Measurements from ENCODE around the gene SMR3B. TPM values are rescaled to one million over a fixed set of nuclear protein-coding genes. Genes with fewer than 3 reads are reported as not detected.

SMR3B gene
- not detected for polyA plus RNA-seq (2013)

DNA sequence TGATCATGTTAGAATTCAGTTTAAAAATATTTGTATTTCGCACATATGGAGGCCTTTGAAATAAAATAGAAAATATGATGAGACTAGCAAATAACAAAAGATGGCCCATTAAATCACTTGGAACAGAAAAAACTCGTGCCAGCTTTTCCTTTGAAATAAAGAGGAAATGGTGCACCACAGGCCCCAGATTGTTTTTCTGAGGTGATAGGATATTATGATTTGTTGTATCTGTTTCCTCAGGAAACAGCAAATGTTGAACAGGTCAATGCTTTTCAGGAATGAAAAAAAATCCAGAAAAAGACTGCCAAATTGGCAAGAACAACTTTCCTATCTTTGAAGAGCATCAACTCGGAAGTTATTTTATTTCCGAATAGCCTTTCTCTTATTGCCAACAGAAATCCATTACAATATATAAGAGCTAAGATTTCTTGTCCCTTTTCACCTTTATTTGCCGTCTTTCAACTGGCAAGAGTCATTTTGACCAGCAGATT, at the start of gene SMR3B:
SMR3B (plus strand) TSS at position 441 of the 491 bp plus-strand sequence. CDS start 1,380 bp downstream, outside the sequence.
- CTCF ChIA-PET: no interaction called here
- POLR2A ChIA-PET: no interaction called here
- 83% methylated on average over 1 of the region's 5 CpGs for WGBS (ENCODE audit: insufficient coverage)

DNA sequence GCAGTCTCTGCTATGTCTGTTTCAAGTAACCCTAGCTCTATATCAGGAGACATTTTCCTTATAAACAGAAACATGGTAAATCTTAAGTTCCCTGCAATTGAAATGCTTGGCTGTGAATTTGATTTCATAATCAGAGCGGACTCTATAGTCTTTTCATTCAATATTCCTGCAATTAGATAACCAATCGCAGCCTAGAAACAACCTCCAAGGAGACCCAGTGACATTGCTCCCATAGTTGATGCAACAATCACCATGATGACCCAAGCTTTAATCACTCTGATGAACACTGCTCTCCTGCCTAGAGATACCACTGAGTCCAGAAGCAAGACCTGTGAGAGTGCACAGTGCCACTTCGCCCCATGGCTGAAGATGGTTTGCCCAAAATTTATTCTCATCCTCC, 48.2 kb upstream of the SMR3B start, which contains the start of gene CABS1:
CABS1 (plus strand) TSS at position 301 of the 400 bp plus-strand sequence; CDS start at position 360, 59 bp downstream.
- H3K27me3 ChIP-seq (replicated peaks in 2 of 5; ENCODE audit: control insufficient read depth in 4 of 5, insufficient read depth in 5 of 5, low read length in 4 of 5): no peaks in the 10 kb centered on the region
- ChIA-PET POLR2A (no interaction called here), CTCF (no interaction called here)
- no peaks in the 10 kb centered on the region for H3K9me3 ChIP-seq (ENCODE audit: control extremely low read depth in 1 of 5, control insufficient read depth in 4 of 5, insufficient read depth in 2 of 5, low read depth in 1 of 5, low read length in 4 of 5)
- no peak within 1 kb of the TSS for H3K27ac ChIP-seq (ENCODE audit: insufficient read depth in 1 of 2, low read depth in 1 of 2, low read length in 2 of 2, poor library complexity in 1 of 2, severe bottlenecking in 2 of 2)
- 83% methylated on average over 1 of the region's 3 CpGs for WGBS (ENCODE audit: insufficient coverage)
- no peaks in the 10 kb centered on the region for H3K4me1 ChIP-seq (ENCODE audit: control extremely low read depth in 1 of 4, control insufficient read depth in 4 of 4, insufficient read depth in 4 of 4, low read length in 3 of 4)
- no peak within 1 kb of the TSS for H3K4me3 ChIP-seq (ENCODE audit: control insufficient read depth in 1 of 7, extremely low read depth in 1 of 7, insufficient read depth in 4 of 7, low read depth in 2 of 7, low read length in 6 of 7)
- no peak for DNase-seq
- H3K36me3 ChIP-seq (ENCODE audit: control insufficient read depth in 4 of 4, insufficient read depth in 4 of 4, low read length in 3 of 4): no peaks in the 10 kb centered on the region

More for the DNA sequence above, at the start of gene SMR3B:
- no peaks in the 10 kb centered on the region for H3K9me3 ChIP-seq (ENCODE audit: control extremely low read depth in 1 of 5, control insufficient read depth in 4 of 5, insufficient read depth in 2 of 5, low read depth in 1 of 5, low read length in 4 of 5)
- no peaks in the 10 kb centered on the region for H3K36me3 ChIP-seq (ENCODE audit: control insufficient read depth in 4 of 4, insufficient read depth in 4 of 4, low read length in 3 of 4)
- H3K4me3 ChIP-seq (ENCODE audit: control insufficient read depth in 1 of 7, extremely low read depth in 1 of 7, insufficient read depth in 4 of 7, low read depth in 2 of 7, low read length in 6 of 7): no peak within 1 kb of the TSS
- H3K4me1 ChIP-seq (ENCODE audit: control extremely low read depth in 1 of 4, control insufficient read depth in 4 of 4, insufficient read depth in 4 of 4, low read length in 3 of 4): no peaks in the 10 kb centered on the region
- H3K27ac ChIP-seq (ENCODE audit: insufficient read depth in 1 of 2, low read depth in 1 of 2, low read length in 2 of 2, poor library complexity in 1 of 2, severe bottlenecking in 2 of 2): no peak within 1 kb of the TSS
- no peaks in the 10 kb centered on the region for H3K27me3 ChIP-seq (replicated peaks in 2 of 5; ENCODE audit: control insufficient read depth in 4 of 5, insufficient read depth in 5 of 5, low read length in 4 of 5)
- no peak for DNase-seq

DNA sequence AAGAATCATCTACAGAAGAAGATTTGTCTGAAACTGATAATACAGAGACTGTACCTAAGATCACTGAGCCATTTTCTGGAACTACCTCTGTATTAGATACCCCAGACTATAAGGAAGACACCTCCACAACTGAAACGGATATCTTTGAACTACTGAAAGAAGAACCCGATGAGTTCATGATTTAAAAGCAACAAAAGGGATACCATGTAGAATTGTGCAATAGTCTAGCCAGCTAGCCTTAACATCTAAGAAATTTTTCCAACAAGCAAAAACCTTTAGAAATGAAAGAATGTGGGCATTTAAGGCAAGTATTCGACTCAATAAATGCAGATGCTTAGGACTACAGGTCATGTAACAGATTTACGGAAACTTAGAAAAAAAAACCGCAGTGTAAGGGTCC, 46.9 kb upstream of the SMR3B start:
- CTCF ChIA-PET: no interaction called here

DNA sequence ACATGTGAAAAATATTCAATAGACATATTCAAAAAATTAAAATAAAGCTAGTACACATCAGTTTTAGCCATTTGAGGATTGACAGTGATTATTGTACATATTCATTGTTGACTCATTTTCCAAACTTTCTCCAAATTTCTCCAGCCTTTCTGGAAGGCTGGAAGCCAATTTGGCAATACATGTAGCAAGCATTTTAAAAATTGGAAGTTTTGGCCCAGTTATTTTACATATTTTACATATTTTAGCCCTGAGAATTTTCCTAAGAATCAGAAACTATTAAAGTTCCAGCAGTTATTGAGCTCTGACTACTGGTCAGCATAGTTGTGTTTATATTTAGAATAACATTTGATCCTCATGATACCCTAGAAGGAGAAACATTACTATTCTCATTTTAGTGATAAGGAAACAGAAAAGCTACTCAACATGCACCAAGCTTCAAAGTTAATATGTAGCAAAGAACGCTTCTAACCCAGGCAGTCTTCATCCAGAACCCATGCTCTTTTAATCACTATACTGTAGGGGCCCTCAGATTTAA, 45.0 kb upstream of the SMR3B start:
- 100% methylated on average over 1 of the region's 1 CpG for WGBS (ENCODE audit: insufficient coverage)
- no peak overlapping the region for H3K27ac ChIP-seq (ENCODE audit: insufficient read depth in 1 of 2, low read depth in 1 of 2, low read length in 2 of 2, poor library complexity in 1 of 2, severe bottlenecking in 2 of 2)
- no peak for DNase-seq
- no peak overlapping the region for H3K4me3 ChIP-seq (ENCODE audit: control insufficient read depth in 1 of 7, extremely low read depth in 1 of 7, insufficient read depth in 4 of 7, low read depth in 2 of 7, low read length in 6 of 7)
- no peaks in the 10 kb centered on the region for H3K27me3 ChIP-seq (replicated peaks in 2 of 5; ENCODE audit: control insufficient read depth in 4 of 5, insufficient read depth in 5 of 5, low read length in 4 of 5)
- no peaks in the 10 kb centered on the region for H3K36me3 ChIP-seq (ENCODE audit: control insufficient read depth in 4 of 4, insufficient read depth in 4 of 4, low read length in 3 of 4)
- POLR2A ChIA-PET: interaction anchor here (0.9 kb wide), 1 partner anchor 12 kb away, joined by 3 read pairs; no protein-coding TSS in a partner anchor
- no peaks in the 10 kb centered on the region for H3K4me1 ChIP-seq (ENCODE audit: control extremely low read depth in 1 of 4, control insufficient read depth in 4 of 4, insufficient read depth in 4 of 4, low read length in 3 of 4)
- no peaks in the 10 kb centered on the region for H3K9me3 ChIP-seq (ENCODE audit: control extremely low read depth in 1 of 5, control insufficient read depth in 4 of 5, insufficient read depth in 2 of 5, low read depth in 1 of 5, low read length in 4 of 5)
- CTCF ChIA-PET: no interaction called here

More for the DNA sequence above, 46.9 kb upstream of the SMR3B start:
- Histone ChIP-seq H3K4me3 (ENCODE audit: control insufficient read depth in 1 of 7, extremely low read depth in 1 of 7, insufficient read depth in 4 of 7, low read depth in 2 of 7, low read length in 6 of 7) (no peak overlapping the region), H3K9me3 (ENCODE audit: control extremely low read depth in 1 of 5, control insufficient read depth in 4 of 5, insufficient read depth in 2 of 5, low read depth in 1 of 5, low read length in 4 of 5) (no peaks in the 10 kb centered on the region), H3K4me1 (ENCODE audit: control extremely low read depth in 1 of 4, control insufficient read depth in 4 of 4, insufficient read depth in 4 of 4, low read length in 3 of 4) (no peaks in the 10 kb centered on the region), H3K27me3 (replicated peaks in 2 of 5; ENCODE audit: control insufficient read depth in 4 of 5, insufficient read depth in 5 of 5, low read length in 4 of 5) (no peaks in the 10 kb centered on the region), H3K36me3 (ENCODE audit: control insufficient read depth in 4 of 4, insufficient read depth in 4 of 4, low read length in 3 of 4) (no peaks in the 10 kb centered on the region), H3K27ac (ENCODE audit: insufficient read depth in 1 of 2, low read depth in 1 of 2, low read length in 2 of 2, poor library complexity in 1 of 2, severe bottlenecking in 2 of 2) (no peak overlapping the region)
- DNase-seq: no peak
- POLR2A ChIA-PET: no interaction called here
- no CpG with 5 or more reads among the region's 5 CpGs for WGBS (ENCODE audit: insufficient coverage)

DNA sequence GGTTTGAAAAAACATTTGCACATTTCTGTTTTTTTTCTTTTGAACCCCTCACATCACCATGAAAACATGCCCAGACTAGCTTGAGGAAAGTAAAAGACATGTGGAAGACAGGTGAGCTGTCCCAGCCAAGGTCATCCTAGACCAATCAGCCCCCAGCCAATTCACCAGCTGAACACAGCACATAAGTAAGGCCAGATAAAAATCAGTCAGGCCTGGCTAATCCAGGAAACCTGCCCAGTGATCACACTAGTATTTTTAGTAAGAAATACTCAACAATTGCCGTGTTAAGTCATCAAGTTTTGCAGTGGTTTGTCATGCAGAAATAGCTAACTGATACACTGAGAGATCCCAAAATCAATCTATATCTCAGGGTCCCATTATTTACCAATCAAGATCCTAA, 26.7 kb upstream of the SMR3B start:
- ChIA-PET POLR2A (no interaction called here), CTCF (no interaction called here)
- no peak for DNase-seq
- no peaks in the 10 kb centered on the region for H3K27me3 ChIP-seq (replicated peaks in 2 of 5; ENCODE audit: control insufficient read depth in 4 of 5, insufficient read depth in 5 of 5, low read length in 4 of 5)
- WGBS (ENCODE audit: insufficient coverage): no CpG with 5 or more reads among the region's 1 CpG
- H3K4me3 ChIP-seq (ENCODE audit: control insufficient read depth in 1 of 7, extremely low read depth in 1 of 7, insufficient read depth in 4 of 7, low read depth in 2 of 7, low read length in 6 of 7): no peak overlapping the region
- H3K4me1 ChIP-seq (ENCODE audit: control extremely low read depth in 1 of 4, control insufficient read depth in 4 of 4, insufficient read depth in 4 of 4, low read length in 3 of 4): no peaks in the 10 kb centered on the region
- H3K36me3 ChIP-seq (ENCODE audit: control insufficient read depth in 4 of 4, insufficient read depth in 4 of 4, low read length in 3 of 4): no peaks in the 10 kb centered on the region
- no peak overlapping the region for H3K27ac ChIP-seq (ENCODE audit: insufficient read depth in 1 of 2, low read depth in 1 of 2, low read length in 2 of 2, poor library complexity in 1 of 2, severe bottlenecking in 2 of 2)
- no peaks in the 10 kb centered on the region for H3K9me3 ChIP-seq (ENCODE audit: control extremely low read depth in 1 of 5, control insufficient read depth in 4 of 5, insufficient read depth in 2 of 5, low read depth in 1 of 5, low read length in 4 of 5)

DNA sequence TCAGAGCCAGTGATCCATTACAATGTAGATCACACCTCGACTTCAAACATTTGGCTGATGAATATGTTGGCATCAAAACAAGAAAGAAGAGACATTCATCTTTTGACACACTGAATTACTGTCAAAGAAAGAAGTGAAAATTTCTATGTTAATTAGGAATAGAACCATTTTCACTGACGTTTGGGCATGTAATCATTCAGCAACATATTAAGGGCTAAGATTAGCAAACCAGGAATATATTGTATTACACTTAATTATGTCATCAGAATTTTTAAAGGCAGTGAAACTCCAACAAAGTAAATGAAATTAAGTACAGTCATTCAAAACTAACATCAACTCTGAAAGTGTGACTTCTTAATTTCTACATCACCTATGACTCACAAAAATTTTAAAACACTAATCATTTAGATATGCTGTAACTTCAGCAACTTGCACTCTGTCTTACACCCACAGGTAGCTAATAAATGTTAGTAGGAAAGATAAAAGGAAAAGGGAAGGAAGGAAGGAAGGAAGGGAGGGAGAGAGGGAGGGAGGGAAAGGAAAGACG, 23.7 kb upstream of the SMR3B start:
- Histone ChIP-seq H3K9me3 (ENCODE audit: control extremely low read depth in 1 of 5, control insufficient read depth in 4 of 5, insufficient read depth in 2 of 5, low read depth in 1 of 5, low read length in 4 of 5) (no peaks in the 10 kb centered on the region), H3K27me3 (replicated peaks in 2 of 5; ENCODE audit: control insufficient read depth in 4 of 5, insufficient read depth in 5 of 5, low read length in 4 of 5) (no peaks in the 10 kb centered on the region), H3K36me3 (ENCODE audit: control insufficient read depth in 4 of 4, insufficient read depth in 4 of 4, low read length in 3 of 4) (no peaks in the 10 kb centered on the region), H3K4me1 (ENCODE audit: control extremely low read depth in 1 of 4, control insufficient read depth in 4 of 4, insufficient read depth in 4 of 4, low read length in 3 of 4) (no peaks in the 10 kb centered on the region), H3K4me3 (ENCODE audit: control insufficient read depth in 1 of 7, extremely low read depth in 1 of 7, insufficient read depth in 4 of 7, low read depth in 2 of 7, low read length in 6 of 7) (no peak overlapping the region), H3K27ac (ENCODE audit: insufficient read depth in 1 of 2, low read depth in 1 of 2, low read length in 2 of 2, poor library complexity in 1 of 2, severe bottlenecking in 2 of 2) (no peak overlapping the region)
- ChIA-PET CTCF (no interaction called here), POLR2A (no interaction called here)
- DNase-seq: no peak
- WGBS (ENCODE audit: insufficient coverage): no CpG with 5 or more reads among the region's 3 CpGs

DNA sequence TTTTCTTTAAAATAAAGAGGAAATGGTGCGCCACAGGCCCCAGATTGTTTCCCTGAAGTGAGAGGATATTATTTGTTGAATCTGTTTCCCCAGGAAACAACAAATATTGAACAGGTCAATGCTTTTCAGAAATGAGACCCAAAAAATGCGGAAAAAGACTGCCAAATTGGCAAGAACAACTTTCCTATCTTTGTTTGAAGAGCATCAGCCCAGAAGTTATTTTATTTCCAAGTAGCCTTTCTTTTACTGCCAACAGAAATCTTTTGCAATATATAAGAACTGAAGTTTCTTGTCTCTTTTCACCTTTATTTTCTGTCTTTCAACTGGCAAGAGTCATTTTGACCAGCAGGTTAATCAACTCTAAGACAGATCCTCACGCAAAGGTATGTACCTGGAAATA, 22.5 kb upstream of the SMR3B start, which contains the start of gene SMR3A:
SMR3A (plus strand) TSS at position 301 of the 400 bp plus-strand sequence. CDS start 1,356 bp downstream, outside the sequence.
- POLR2A ChIA-PET: no interaction called here
- H3K36me3 ChIP-seq (ENCODE audit: control insufficient read depth in 4 of 4, insufficient read depth in 4 of 4, low read length in 3 of 4): no peaks in the 10 kb centered on the region
- WGBS (ENCODE audit: insufficient coverage): 77% methylated on average over 2 of the region's 3 CpGs
- H3K9me3 ChIP-seq (ENCODE audit: control extremely low read depth in 1 of 5, control insufficient read depth in 4 of 5, insufficient read depth in 2 of 5, low read depth in 1 of 5, low read length in 4 of 5): no peaks in the 10 kb centered on the region
- no peaks in the 10 kb centered on the region for H3K4me1 ChIP-seq (ENCODE audit: control extremely low read depth in 1 of 4, control insufficient read depth in 4 of 4, insufficient read depth in 4 of 4, low read length in 3 of 4)
- no peak within 1 kb of the TSS for H3K27ac ChIP-seq (ENCODE audit: insufficient read depth in 1 of 2, low read depth in 1 of 2, low read length in 2 of 2, poor library complexity in 1 of 2, severe bottlenecking in 2 of 2)
- CTCF ChIA-PET: no interaction called here
- no peaks in the 10 kb centered on the region for H3K27me3 ChIP-seq (replicated peaks in 2 of 5; ENCODE audit: control insufficient read depth in 4 of 5, insufficient read depth in 5 of 5, low read length in 4 of 5)
- DNase-seq: no peak
- H3K4me3 ChIP-seq (ENCODE audit: control insufficient read depth in 1 of 7, extremely low read depth in 1 of 7, insufficient read depth in 4 of 7, low read depth in 2 of 7, low read length in 6 of 7): no peak within 1 kb of the TSS
